ENCODE data around the gene VEGFB.

DNA sequence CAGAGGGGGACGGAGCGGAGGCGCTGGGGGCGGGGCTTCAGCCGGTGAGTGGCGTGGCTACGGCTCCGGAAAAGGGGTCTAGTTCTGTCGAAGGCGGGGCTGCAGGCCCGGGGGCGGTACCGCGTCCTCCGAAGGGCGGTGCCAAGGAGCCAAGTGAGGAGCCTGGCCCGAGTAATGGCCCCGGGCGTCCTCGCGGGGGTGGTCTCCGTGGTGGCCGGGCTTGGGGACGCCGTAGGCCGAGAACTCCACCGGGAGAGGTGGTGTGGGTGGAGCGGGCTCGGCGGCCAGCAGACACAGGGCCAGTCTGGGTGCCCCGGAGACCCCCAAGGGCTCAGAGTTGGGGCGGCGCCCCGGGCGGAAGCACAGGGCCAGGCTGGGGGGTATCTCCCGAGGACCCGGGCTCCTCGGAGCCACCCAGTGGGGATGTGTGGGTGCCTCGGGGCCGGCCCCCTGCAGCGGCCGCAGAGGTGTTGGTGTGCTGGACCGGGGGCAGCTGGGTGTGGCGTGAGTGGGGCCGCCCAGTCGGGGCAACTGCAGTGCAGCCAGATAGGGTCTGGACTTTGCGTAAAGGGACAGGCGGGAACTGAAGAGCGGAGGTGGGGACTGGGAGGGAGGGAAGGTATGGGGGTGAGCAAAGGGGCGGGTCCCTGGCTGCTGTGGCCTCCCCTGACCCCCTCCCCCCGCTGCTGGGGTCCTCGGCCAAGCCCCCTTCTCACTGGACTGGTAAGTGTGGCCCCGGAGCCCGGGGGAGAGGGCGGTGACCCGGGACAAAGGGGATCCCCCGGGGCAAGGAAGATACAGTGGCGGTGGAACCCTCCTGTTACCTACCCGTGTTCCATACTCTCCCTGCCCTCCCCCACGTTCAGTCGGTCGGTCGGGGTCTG is 7.3 kb downstream of the VEGFB start:
- TF ChIP-seq, protein P1, sequence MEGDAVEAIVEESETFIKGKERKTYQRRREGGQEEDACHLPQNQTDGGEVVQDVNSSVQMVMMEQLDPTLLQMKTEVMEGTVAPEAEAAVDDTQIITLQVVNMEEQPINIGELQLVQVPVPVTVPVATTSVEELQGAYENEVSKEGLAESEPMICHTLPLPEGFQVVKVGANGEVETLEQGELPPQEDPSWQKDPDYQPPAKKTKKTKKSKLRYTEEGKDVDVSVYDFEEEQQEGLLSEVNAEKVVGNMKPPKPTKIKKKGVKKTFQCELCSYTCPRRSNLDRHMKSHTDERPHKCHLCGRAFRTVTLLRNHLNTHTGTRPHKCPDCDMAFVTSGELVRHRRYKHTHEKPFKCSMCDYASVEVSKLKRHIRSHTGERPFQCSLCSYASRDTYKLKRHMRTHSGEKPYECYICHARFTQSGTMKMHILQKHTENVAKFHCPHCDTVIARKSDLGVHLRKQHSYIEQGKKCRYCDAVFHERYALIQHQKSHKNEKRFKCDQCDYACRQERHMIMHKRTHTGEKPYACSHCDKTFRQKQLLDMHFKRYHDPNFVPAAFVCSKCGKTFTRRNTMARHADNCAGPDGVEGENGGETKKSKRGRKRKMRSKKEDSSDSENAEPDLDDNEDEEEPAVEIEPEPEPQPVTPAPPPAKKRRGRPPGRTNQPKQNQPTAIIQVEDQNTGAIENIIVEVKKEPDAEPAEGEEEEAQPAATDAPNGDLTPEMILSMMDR (IDR thresholded peaks at IDR 0.05), result peak in 1 of 6 experiments; percentile 11
- TF ChIP-seq POLR2A (IDR thresholded peaks at IDR 0.05), result peak; percentile 85 to 87

Data from Peyer's patch (tissue), 4 donors.